GM23248 (cell line): ENCODE results near the gene KLHL3.

Experiments used
- EZH2 ChIP-seq: fragments of 200-600 bp; sonication (generic); IDR thresholded peaks from 2 replicates; pipeline ENCODE4 v1.6.1; 2018; ENCODE audit warnings: antibody characterized with exemption, mild to moderate bottlenecking; ENCODE audit not compliant: insufficient read depth, poor library complexity, severe bottlenecking
- EZH2phosphoT487 ChIP-seq: fragments of 200-600 bp; sonication (generic); IDR thresholded peaks from 2 replicates; pipeline ENCODE4 v1.6.1; 2018; ENCODE audit warnings: antibody characterized with exemption, moderate library complexity, mild to moderate bottlenecking, low read depth; ENCODE audit not compliant: insufficient read depth

- no peak for TF ChIP-seq EZH2
- no peak for TF ChIP-seq EZH2phosphoT487
These were observed 47.2 kb upstream of the KLHL3 start for GRCh38 chr5:137782984-137783536.
